Transverse colon (tissue), 4 donors: Measurements from ENCODE around the gene NMUR2. TPM values are rescaled to one million over a fixed set of nuclear protein-coding genes. Genes with fewer than 3 reads are reported as not detected.

Experiments used
- DNase-seq: peaks from one replicate; pipeline ENCODE4 v3.0.0-alpha.2; 2019
- H3K27ac ChIP-seq, 4 donors: fragments of 200-600 bp; sonication (generic); 2 replicates each; pipeline ENCODE4 v1.5.1; 2016 to 2018; ENCODE audit warnings: inconsistent platforms in 4 of 4
- H3K27me3 ChIP-seq: fragments of 200-600 bp; sonication (generic); 2 replicates; pipeline ENCODE4 v1.5.1; 2017; ENCODE audit warnings: inconsistent platforms
- H3K36me3 ChIP-seq, 4 donors: fragments of 200-600 bp; sonication (generic); 2 replicates each; pipeline ENCODE4 v1.5.1; 2017 to 2019; ENCODE audit warnings: inconsistent platforms in 4 of 4
- H3K4me1 ChIP-seq, 4 donors: fragments of 200-600 bp; sonication (generic); 2 replicates each; pipeline ENCODE4 v1.5.1; 2017 to 2020; ENCODE audit warnings: inconsistent platforms in 4 of 4
- H3K4me3 ChIP-seq, 4 donors: fragments of 200-600 bp; sonication (generic); 1 replicate in 1 of 4; 2 replicates in 3 of 4; pipeline versions ENCODE4 v1.5.1 to v1.6.1; 2017 to 2019; ENCODE audit warnings: inconsistent platforms in 4 of 4
- H3K9me3 ChIP-seq, 2 donors: fragments of 200-600 bp; sonication (generic); 2 replicates each; pipeline ENCODE4 v1.5.1; 2017 to 2019; ENCODE audit warnings: inconsistent platforms in 2 of 2
- EP300 ChIP-seq: sonication (generic); formaldehyde crosslinking; IDR thresholded peaks from one replicate; pipeline ENCODE4 v1.6.1; 2017; ENCODE audit warnings: antibody characterized with exemption, low read depth
- POLR2A ChIP-seq: fragments of 450-650 bp; IDR thresholded peaks from one replicate; pipeline ENCODE4 v1.6.1; 2016; ENCODE audit warnings: antibody characterized with exemption, mild to moderate bottlenecking, moderate library complexity
- POLR2AphosphoS5 ChIP-seq, 3 donors: sonication (generic); formaldehyde crosslinking; IDR thresholded peaks; one replicate each; pipeline ENCODE4 v1.6.1; 2016; ENCODE audit warnings: antibody characterized with exemption in 3 of 3
- WGBS, 2 donors: methylation state at CpG; one replicate each; pipeline ENCODE4 v1.1.5; 2018; ENCODE audit warnings: low coverage in 1 of 2; 5-methylcytosine and 5-hydroxymethylcytosine counted together
- in situ Hi-C, 4 donors: fragments of 200-750 bp; cut with MboI; loops; one replicate each; pipeline versions ENCODE4 v1.15.0 to v1.15.1; 2017; ENCODE audit warnings: low sequenced_read_pairs in 3 of 4, low pct_ligation_motif_present in 1 of 4, low pct_unique_long_range_greater_than_20kb in 1 of 4
- intact Hi-C: fragments of 100-400 bp; cut with DNase I; formaldehyde crosslinking; loops from one replicate; pipeline ENCODE4 v1.15.1; 2023; ENCODE audit warnings: low total_unique reads
- total RNA-seq, 4 donors: library from RNA; depleted of rRNA; stranded (reverse); fragments of >200 nt; gene quantifications; one replicate each; pipeline ENCODE4 v1.1.0, GENCODE V29; 2016
- TF ChIP-seq, protein P1 (sequence below), 5 experiments: fragments of 200-600 bp in 3 of 5; fragments of 450-650 bp in 2 of 5; sonication (generic) in 3 of 5; IDR thresholded peaks; 1 replicate in 2 of 5; 2 replicates in 3 of 5; pipeline ENCODE4 v1.5.1; 2016 to 2017; ENCODE audit warnings: antibody characterized with exemption in 5 of 5, inconsistent platforms in 3 of 5, mild to moderate bottlenecking in 2 of 5, moderate library complexity in 1 of 5

Gene NMUR2
- total RNA-seq, 4 donors from 2014 or later = not detected

DNA sequence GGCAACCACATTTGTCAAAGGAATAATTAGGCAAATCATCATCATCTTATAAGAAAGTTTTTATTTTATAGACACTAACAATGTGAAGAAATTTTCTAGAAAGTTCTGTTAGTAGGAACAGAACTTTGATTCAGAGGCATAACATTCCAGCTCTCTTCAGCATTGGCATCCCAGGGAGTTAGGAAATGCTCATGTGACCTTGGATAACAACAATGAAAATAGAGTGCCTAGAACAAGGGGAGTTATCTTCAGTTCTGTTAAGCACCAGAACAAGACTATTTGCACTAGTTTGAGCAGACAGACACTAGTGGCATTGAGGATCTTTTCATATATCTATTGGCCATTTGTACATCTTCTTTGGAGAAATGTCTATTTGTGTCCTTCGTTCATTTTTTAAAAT lies 7.0 kb upstream of the NMUR2 start:
- WGBS, 2 donors = 50 to 76% methylated on average over 1 of the region's 1 CpG
- Histone ChIP-seq H3K4me1 (no peaks in the 10 kb centered on the region), H3K27ac (no peak overlapping the region), H3K36me3 (no peaks in the 10 kb centered on the region), H3K9me3 (peaks cover 0 to 3% of the 10 kb centered on the region in 2 donors), H3K4me3 (no peak overlapping the region), H3K27me3 (no peaks in the 10 kb centered on the region)
- TF ChIP-seq POLR2A (no peak), POLR2AphosphoS5 (IDR thresholded peaks at IDR 0.05) (no peak), EP300 (no peak)
- TF ChIP-seq, protein P1, sequence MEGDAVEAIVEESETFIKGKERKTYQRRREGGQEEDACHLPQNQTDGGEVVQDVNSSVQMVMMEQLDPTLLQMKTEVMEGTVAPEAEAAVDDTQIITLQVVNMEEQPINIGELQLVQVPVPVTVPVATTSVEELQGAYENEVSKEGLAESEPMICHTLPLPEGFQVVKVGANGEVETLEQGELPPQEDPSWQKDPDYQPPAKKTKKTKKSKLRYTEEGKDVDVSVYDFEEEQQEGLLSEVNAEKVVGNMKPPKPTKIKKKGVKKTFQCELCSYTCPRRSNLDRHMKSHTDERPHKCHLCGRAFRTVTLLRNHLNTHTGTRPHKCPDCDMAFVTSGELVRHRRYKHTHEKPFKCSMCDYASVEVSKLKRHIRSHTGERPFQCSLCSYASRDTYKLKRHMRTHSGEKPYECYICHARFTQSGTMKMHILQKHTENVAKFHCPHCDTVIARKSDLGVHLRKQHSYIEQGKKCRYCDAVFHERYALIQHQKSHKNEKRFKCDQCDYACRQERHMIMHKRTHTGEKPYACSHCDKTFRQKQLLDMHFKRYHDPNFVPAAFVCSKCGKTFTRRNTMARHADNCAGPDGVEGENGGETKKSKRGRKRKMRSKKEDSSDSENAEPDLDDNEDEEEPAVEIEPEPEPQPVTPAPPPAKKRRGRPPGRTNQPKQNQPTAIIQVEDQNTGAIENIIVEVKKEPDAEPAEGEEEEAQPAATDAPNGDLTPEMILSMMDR (IDR thresholded peaks at IDR 0.05) = no peak
- DNase-seq = no peak
- in situ Hi-C loops = no loop called here
- intact Hi-C loops = no loop called here

GRCh38 chr5:152406082-152406481 lies 1.0 kb upstream of the NMUR2 start:
- in situ Hi-C loops (no loop called here), intact Hi-C loops (no loop called here)
- 71 to 80% methylated on average over 1 of the region's 1 CpG for WGBS, 2 donors
- H3K4me1 ChIP-seq = no peaks in the 10 kb centered on the region
- no peak overlapping the region for H3K27ac ChIP-seq
- no peak for DNase-seq
- no peaks in the 10 kb centered on the region for H3K27me3 ChIP-seq
- TF ChIP-seq, protein P1 (IDR thresholded peaks at IDR 0.05) = no peak
- TF ChIP-seq POLR2A (no peak), POLR2AphosphoS5 (IDR thresholded peaks at IDR 0.05) (no peak), EP300 (no peak)
- H3K4me3 ChIP-seq = no peak overlapping the region
- no peaks in the 10 kb centered on the region for H3K36me3 ChIP-seq
- no peaks in the 10 kb centered on the region for H3K9me3 ChIP-seq

- in situ Hi-C loops = no loop called here
- 90 to 96% methylated on average over 5 to 23 of the region's 23 CpGs for WGBS, 2 donors
- TF ChIP-seq, protein P1 (IDR thresholded peaks at IDR 0.05) = no peak
- TF ChIP-seq POLR2A = no peak
Measured at GRCh38 chr5:152404494-152404893, 585 bp downstream of the NMUR2 start.

DNA sequence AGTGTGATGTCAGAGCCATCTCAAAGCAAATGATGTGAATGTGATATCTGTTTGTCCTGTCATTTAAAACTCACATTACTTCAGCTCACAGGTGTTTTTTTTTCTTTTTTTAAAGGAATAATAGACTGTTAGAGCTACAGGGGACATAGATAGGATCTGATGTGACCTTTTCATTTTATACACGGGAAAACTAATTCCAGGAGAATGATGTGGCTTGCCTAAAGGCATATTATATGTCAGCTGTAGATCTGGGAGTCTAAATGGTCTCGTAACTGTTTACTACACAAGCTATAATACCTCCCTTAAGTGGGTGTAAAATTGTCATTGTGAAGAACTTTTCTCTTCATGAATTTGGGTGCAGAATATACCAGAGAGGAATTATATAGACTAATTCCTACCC lies 2.0 kb downstream of the NMUR2 start:
- no peak for DNase-seq
- no peaks in the 10 kb centered on the region for H3K4me1 ChIP-seq
- intact Hi-C loops = no loop called here
- H3K4me3 ChIP-seq = no peak overlapping the region
- H3K27me3 ChIP-seq = no peaks in the 10 kb centered on the region
- no peak overlapping the region for H3K27ac ChIP-seq
- TF ChIP-seq POLR2A (no peak), POLR2AphosphoS5 (IDR thresholded peaks at IDR 0.05) (no peak), EP300 (no peak)
- TF ChIP-seq, protein P1 (IDR thresholded peaks at IDR 0.05) = no peak
- no peaks in the 10 kb centered on the region for H3K36me3 ChIP-seq
- in situ Hi-C loops = no loop called here
- WGBS, 2 donors = 52 to 58% methylated on average over 2 of the region's 2 CpGs
- H3K9me3 ChIP-seq = no peaks in the 10 kb centered on the region

More at GRCh38 chr5:152404494-152404893, 585 bp downstream of the NMUR2 start:
- Histone ChIP-seq H3K27ac (no peak overlapping the region), H3K36me3 (no peaks in the 10 kb centered on the region), H3K4me3 (no peak overlapping the region), H3K9me3 (no peaks in the 10 kb centered on the region), H3K4me1 (no peaks in the 10 kb centered on the region), H3K27me3 (no peaks in the 10 kb centered on the region)
- intact Hi-C loops = no loop called here
- DNase-seq = no peak
